ENCODE results near the gene METTL21C. TPM values are rescaled to one million over a fixed set of nuclear protein-coding genes. Genes with fewer than 3 reads are reported as not detected.

The METTL21C gene
- total RNA-seq, 2 donors from 2014 or later = not detected

DNA sequence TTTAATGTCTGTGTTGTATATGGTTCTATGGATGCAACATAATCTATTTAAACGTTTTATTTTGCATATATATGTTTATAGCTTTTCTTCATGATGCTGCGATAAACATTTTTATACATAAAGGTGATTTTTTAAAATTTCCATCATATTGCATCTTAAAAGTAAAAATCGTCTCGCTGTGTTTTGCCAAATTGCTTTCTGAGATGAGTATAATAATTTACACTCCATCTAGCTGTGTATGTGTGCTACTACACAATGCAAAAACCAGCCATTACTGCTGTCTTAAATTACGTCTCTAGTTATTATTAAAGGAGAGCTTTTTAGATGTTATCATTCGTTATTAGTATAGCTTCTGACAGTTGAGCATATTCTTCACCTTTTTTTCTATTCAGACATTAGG, 37.2 kb downstream of the METTL21C start:
- Mint-ChIP-seq H3K4me3 (no peak overlapping the region), H3K4me1 (no peaks in the 10 kb centered on the region), H3K27me3 (ENCODE audit: insufficient read depth) (no peaks in the 10 kb centered on the region), H3K27ac (no peak overlapping the region), H3K36me3 (ENCODE audit: low read depth) (peaks cover 55% of the 10 kb centered on the region), H3K9me3 (no peaks in the 10 kb centered on the region)
- WGBS, 2 experiments (ENCODE audit: insufficient coverage in 1 of 2, insufficient read length in 1 of 2) = 75% methylated on average over 4 of the region's 6 CpGs; no CpG with 5 or more reads in 1 of the 2 experiments
- Histone ChIP-seq H3K4me1 (ENCODE audit: control insufficient read depth, insufficient read depth, low read length) (peaks cover 3% of the 10 kb centered on the region), H3K9ac (ENCODE audit: extremely low read depth, low read length, poor library complexity, severe bottlenecking) (no peak overlapping the region), H3K27ac (ENCODE audit: low read depth, low read length) (no peak overlapping the region), H3K4me3 (ENCODE audit: low read length) (no peak overlapping the region), H3K9me3 (ENCODE audit: control insufficient read depth, low read length) (peaks cover 22% of the 10 kb centered on the region), H3K27me3 (ENCODE audit: control insufficient read depth, insufficient read depth, low read length, poor library complexity, severe bottlenecking) (no peaks in the 10 kb centered on the region), H3K36me3 (ENCODE audit: control insufficient read depth, insufficient read depth, low read length) (peaks cover 89% of the 10 kb centered on the region)
- DNase-seq = no peak
- TF ChIP-seq, protein P1, sequence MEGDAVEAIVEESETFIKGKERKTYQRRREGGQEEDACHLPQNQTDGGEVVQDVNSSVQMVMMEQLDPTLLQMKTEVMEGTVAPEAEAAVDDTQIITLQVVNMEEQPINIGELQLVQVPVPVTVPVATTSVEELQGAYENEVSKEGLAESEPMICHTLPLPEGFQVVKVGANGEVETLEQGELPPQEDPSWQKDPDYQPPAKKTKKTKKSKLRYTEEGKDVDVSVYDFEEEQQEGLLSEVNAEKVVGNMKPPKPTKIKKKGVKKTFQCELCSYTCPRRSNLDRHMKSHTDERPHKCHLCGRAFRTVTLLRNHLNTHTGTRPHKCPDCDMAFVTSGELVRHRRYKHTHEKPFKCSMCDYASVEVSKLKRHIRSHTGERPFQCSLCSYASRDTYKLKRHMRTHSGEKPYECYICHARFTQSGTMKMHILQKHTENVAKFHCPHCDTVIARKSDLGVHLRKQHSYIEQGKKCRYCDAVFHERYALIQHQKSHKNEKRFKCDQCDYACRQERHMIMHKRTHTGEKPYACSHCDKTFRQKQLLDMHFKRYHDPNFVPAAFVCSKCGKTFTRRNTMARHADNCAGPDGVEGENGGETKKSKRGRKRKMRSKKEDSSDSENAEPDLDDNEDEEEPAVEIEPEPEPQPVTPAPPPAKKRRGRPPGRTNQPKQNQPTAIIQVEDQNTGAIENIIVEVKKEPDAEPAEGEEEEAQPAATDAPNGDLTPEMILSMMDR (conservative IDR thresholded peaks at IDR 0.05) = peak; percentile 60

DNA sequence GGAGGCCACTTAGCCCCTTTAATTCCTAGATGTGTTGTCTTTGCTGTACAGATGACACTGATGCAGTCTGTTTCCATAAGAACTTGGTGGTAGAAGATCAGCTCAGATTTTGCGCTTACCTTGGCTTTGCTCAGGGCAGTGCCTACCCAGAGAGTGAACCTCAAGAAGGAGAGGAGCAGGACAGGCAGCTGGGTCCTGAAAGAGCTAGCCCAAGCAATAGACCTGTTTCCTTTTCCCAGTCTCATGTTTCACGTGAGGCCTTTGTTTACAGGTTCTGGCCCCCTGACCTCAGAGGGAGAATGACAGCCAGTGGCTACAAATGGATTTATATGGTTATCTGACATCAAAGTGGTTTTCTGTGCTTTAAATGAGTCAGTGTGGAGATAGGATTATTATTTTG, 40.1 kb downstream of the METTL21C start:
- DNase-seq = no peak
- H3K36me3 Mint-ChIP-seq (ENCODE audit: low read depth) = peaks cover 35% of the 10 kb centered on the region
- WGBS, 2 experiments (ENCODE audit: insufficient coverage in 1 of 2, insufficient read length in 1 of 2) = 0 to 48% methylated on average over 1 to 2 of the region's 2 CpGs

DNA sequence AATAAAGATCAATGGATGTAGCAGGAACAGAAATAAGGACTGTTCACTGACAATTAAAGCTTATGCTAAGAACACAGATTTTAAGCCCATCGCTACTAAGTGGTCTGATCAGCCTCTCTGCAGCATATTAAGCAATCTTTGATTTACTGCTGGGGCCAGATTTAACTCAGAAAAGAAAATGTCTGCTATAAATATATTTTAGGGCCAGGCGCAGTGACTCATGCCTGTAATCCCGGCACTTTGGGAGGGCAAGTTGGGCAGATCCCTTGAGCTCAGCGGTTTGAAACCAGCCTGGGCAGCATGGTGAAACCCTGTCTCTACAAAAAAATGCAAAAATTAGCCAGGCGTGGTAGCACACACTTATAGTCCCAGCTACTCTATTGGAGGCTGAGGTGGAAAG, 43.0 kb downstream of the METTL21C start:
- H3K36me3 ChIP-seq (ENCODE audit: control insufficient read depth, insufficient read depth, low read length) = peaks cover 91% of the 10 kb centered on the region
- H3K27ac ChIP-seq (ENCODE audit: low read depth, low read length) = no peak overlapping the region
- Mint-ChIP-seq H3K4me3 (no peak overlapping the region), H3K27ac (no peak overlapping the region), H3K36me3 (ENCODE audit: low read depth) (peaks cover 35% of the 10 kb centered on the region), H3K9me3 (no peaks in the 10 kb centered on the region), H3K4me1 (no peaks in the 10 kb centered on the region), H3K27me3 (ENCODE audit: insufficient read depth) (no peaks in the 10 kb centered on the region)
- H3K4me3 ChIP-seq (ENCODE audit: low read length) = no peak overlapping the region
- H3K27me3 ChIP-seq (ENCODE audit: control insufficient read depth, insufficient read depth, low read length, poor library complexity, severe bottlenecking) = no peaks in the 10 kb centered on the region
- DNase-seq = no peak
- no peak overlapping the region for H3K9ac ChIP-seq (ENCODE audit: extremely low read depth, low read length, poor library complexity, severe bottlenecking)
- TF ChIP-seq, protein P1 (conservative IDR thresholded peaks at IDR 0.05) = no peak
- WGBS, 2 experiments (ENCODE audit: insufficient coverage in 1 of 2, insufficient read length in 1 of 2) = 95 to 100% methylated on average over 3 to 5 of the region's 5 CpGs
- H3K4me1 ChIP-seq (ENCODE audit: control insufficient read depth, insufficient read depth, low read length) = peaks cover 3% of the 10 kb centered on the region
- no peaks in the 10 kb centered on the region for H3K9me3 ChIP-seq (ENCODE audit: control insufficient read depth, low read length)

More for the DNA sequence above, 40.1 kb downstream of the METTL21C start:
- H3K9ac ChIP-seq (ENCODE audit: extremely low read depth, low read length, poor library complexity, severe bottlenecking) = no peak overlapping the region
- peaks cover 3% of the 10 kb centered on the region for H3K4me1 ChIP-seq (ENCODE audit: control insufficient read depth, insufficient read depth, low read length)
- peaks cover 90% of the 10 kb centered on the region for H3K36me3 ChIP-seq (ENCODE audit: control insufficient read depth, insufficient read depth, low read length)
- TF ChIP-seq, protein P1 (conservative IDR thresholded peaks at IDR 0.05) = no peak
- H3K9me3 ChIP-seq (ENCODE audit: control insufficient read depth, low read length) = peaks cover 15% of the 10 kb centered on the region
- no peak overlapping the region for H3K4me3 ChIP-seq (ENCODE audit: low read length)
- Mint-ChIP-seq H3K4me3 (no peak overlapping the region), H3K27ac (no peak overlapping the region), H3K9me3 (no peaks in the 10 kb centered on the region), H3K4me1 (no peaks in the 10 kb centered on the region), H3K27me3 (ENCODE audit: insufficient read depth) (no peaks in the 10 kb centered on the region)
- no peak overlapping the region for H3K27ac ChIP-seq (ENCODE audit: low read depth, low read length)
- no peaks in the 10 kb centered on the region for H3K27me3 ChIP-seq (ENCODE audit: control insufficient read depth, insufficient read depth, low read length, poor library complexity, severe bottlenecking)

Measured in endodermal cell (in vitro differentiated cells).